GM18868 (cell line): ENCODE data around the gene GNS.
"Not testable (repeated sequence)": the region's sequence is repeated elsewhere in the genome, so short reads cannot be mapped to it uniquely, and the experiment has no call there.

ENCODE experiments used
- ATAC-seq: cut with Tn5 transposase; IDR thresholded peaks from one replicate; pipeline ENCODE4 v1.9.1; 2021; ENCODE audit warnings: mild to moderate bottlenecking, moderate library complexity; ENCODE audit not compliant: unreplicated experiment

GNS gene

DNA sequence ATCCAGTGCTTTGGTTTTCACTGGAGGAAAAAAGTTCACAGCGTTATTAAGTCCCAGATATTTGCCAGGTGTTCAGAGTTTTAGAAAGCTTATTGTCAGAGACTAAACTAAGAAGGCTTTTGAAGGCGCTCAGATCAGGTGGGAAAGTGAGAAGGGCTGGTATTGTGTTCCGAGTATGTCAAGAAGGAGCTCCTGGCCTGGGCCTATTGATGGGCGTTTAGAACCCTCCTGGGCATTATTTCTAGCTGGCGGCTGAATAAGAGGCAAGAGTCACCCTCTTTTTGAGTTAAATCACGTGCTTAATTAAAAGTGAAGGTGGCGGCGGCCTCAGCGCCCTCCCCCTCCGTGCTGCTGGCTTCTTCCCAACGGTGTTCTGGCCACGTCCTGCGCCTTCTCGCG lies 20.9 kb upstream of the GNS start:
- no peak for ATAC-seq

GRCh38 chr12:64779354-64779974 lies 20.3 kb upstream of the GNS start:
- ATAC-seq, result no peak

- not testable (repeated sequence) for ATAC-seq
Observed at GRCh38 chr12:64775147-64775736, 16.0 kb upstream of the GNS start.

DNA sequence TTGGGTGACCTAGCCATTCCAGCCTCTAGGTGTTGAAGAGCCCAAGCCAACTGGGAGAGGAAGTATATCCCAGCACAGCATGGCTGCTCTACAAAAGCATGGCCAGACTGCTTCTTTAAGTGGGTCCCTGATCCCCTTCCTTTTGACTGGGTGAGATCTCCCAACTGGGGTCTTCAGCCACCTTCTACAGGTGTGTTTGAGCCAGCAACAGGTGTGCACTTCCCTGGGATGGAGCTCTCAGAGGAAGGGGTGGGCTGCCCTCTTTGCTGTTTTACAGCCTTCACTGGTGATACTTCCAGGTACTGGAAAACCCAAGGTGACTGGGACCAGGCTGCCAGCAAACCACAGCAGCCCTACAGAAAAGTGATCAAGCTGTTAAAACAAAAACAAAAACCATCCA lies 14.2 kb upstream of the GNS start:
- no peak for ATAC-seq

GRCh38 chr12:64767495-64767894 lies 8.3 kb upstream of the GNS start:
- no peak for ATAC-seq

DNA sequence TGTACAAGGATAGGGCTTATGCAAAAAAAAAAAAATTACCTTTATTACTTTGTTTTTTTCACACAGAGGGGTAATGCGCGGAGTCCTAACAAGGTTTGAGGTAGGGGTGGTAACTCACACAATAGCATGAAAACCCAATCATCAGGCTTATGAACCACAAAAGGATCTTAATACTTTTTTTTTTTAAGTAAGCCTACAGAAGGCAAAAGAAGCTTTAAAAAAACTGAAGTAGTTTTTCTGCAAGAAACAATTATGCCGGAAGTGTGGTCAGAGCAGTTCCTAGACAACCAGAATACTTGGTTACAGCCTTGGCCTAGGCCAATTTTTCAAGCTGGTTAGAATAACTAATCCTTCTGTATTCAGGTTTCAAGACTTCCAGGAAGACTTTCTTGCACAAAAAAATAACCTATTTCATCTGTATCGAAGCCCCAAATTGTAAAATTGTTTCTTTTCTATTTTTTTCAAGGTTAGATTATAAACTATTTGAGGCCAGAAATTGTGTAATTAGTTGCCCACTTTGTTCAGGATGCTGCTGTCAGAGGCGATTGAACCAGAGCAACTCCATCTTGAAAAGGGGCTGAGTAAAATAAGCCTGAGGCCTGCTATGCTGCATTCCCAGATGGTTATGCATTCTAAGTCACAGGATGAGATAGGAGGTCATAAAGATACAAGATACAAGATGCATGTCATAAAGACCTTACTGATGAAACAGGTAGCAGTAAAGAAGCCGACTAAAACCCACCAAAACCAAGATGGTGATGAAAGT lies 1.8 kb upstream of the GNS start:
- no peak for ATAC-seq

- ATAC-seq, result no peak
Observed at GRCh38 chr12:64757771-64758170, 1.4 kb downstream of the GNS start.

DNA sequence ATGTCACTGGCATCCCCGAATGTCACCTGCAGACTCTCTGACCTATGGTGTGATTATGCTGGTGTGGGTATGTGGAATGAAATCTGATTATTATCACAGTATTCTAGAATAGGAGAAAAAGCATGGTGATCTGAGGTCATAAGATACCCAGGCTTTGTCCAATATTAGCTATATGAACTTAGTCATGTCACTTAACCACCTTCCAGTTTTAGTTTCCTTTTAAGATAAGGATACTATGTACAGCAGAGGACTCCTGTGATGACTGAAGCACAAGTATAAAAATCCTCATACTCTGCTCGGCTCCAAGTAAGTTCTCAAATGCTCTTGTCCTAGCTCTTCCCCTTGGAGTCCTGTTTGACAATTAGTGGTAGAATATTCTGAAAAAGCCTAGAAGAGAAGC lies 2.8 kb downstream of the GNS start:
- peak; percentile 44 for ATAC-seq

- no peak for ATAC-seq
Observed at GRCh38 chr12:64753427-64753826, 5.8 kb downstream of the GNS start.

GRCh38 chr12:64752833-64753238 lies 6.4 kb downstream of the GNS start:
- ATAC-seq, result no peak

DNA sequence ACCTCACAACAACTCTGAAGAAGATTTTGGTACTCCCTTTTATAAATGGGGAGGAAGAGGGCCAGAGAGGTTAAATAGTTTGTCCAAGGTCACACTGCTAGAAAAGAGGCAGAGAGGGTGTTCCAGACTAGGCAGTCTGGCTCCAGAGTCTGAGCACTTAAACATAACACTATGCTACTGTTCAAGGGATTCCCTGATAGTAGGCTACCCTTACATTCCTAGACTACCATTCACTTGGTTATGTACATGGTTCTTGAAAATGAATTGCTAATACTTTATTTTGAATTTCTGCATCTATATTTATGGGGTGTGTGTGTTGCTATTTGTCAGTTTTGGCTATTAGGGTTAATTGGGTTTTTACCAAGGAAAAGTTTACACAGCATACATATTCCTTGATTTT lies 7.2 kb downstream of the GNS start:
- no peak for ATAC-seq

DNA sequence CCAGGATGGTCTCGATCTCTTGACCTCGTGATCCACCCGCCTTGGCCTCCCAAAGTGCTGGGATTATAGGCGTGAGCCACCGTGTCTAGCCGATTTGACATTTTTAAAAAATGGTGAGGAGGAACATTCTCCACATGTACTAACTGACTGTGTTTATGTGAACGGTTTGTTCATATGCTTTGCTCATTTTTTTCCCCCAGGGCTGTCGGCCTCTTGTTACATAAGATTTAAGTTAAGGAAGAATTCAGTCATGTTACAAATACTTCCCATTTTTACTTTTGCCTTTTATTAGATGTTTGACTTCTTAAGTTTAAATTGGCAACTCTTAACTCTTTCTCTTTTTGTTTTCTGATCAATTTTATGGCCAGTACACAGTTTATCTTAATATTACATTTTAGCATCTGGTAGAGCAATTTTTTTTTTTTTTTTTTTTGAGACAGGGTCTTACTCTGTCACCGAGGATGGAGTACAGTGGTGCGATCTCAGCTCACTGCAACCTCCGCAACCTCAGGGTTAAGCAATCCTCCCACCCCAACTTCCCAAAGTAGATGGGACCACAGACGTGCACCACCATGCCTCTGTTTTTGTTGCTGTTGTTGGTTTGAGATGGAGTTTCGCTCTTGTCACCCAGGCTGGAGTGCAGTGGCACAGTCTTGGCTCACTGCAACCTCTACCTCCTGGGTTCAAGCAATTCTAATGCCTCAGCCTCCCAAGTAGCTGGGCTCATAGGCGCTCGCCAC lies 9.6 kb downstream of the GNS start:
- no peak for ATAC-seq

DNA sequence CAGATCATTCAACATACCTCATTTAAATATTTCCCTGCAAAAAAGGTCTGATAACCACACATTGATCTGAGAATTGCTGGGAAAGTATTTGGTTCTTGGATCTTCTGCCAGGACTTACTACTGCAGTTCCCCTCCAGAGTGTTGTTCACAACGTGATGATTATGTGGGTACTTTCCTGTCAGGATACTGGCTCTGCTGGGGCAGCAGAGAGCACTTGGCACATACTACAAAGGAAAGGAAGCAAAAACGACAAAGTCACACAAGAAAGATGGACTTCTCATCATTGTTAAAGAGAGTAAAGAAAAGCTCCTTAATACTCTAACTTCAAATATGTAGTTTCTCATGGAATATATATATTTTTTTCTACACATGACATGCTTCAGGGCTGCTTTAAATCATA lies 11.5 kb downstream of the GNS start:
- ATAC-seq, result no peak

DNA sequence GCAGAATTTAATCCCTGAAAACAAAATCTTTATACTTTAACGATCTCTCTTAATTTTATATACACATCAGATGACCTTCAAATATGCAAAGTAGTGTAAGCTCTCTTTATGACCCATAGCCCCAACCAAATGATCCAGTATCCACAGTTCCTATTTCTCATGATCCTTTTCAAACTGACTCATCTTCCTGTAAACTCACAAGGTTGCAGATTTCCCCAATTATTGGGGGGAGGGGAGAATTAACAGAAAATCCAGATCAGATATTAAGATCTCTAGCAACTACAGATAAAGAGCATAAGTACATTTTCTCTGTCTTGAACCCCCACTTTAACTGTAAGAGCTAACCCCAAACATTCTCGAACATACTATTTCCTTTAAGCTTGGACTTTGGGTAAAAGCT lies 12.5 kb downstream of the GNS start:
- ATAC-seq, result no peak

DNA sequence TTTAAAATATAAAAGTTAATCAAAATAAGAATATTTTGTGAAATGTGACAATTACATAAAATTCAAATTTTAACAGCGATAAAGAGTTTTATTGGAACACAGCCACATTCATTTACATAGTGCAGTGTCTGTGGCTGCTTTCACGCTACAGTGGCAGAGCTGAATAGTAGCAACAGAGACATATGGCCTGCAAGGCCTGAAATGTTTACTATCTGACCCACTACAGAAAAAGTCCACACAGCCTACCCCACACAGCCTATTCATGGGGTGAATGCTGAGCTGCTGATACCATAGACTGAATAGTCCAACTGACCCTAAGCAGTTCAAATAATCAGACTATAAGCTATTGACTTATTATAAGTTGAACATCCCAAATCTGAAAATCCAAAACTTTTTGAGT lies 13.2 kb downstream of the GNS start:
- no peak for ATAC-seq

DNA sequence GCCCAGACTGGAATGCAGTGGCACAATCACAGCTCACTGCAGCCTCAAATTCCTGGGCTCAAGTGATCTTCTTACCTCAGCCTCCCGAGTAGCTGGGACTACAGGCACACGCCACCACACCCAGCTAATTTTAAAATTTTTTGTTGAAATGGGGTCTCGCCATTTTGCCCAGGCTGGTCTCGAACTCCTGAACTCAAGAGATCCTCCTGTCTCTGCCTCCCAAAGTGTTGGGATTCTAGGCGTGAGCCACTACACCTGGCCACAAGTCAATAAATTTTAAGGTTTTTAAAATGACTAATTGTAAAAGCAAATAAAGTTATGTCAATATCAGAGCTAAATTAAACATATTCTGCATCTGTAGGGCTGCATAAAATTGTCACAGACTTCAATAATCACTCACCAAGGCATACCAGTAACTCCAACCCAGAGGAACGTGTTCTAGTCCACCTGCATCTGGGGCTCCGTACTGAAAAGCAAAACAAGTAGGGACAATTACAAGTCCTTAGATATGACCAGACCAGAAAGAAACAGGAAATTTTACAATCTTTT lies 13.9 kb downstream of the GNS start:
- no peak for ATAC-seq

DNA sequence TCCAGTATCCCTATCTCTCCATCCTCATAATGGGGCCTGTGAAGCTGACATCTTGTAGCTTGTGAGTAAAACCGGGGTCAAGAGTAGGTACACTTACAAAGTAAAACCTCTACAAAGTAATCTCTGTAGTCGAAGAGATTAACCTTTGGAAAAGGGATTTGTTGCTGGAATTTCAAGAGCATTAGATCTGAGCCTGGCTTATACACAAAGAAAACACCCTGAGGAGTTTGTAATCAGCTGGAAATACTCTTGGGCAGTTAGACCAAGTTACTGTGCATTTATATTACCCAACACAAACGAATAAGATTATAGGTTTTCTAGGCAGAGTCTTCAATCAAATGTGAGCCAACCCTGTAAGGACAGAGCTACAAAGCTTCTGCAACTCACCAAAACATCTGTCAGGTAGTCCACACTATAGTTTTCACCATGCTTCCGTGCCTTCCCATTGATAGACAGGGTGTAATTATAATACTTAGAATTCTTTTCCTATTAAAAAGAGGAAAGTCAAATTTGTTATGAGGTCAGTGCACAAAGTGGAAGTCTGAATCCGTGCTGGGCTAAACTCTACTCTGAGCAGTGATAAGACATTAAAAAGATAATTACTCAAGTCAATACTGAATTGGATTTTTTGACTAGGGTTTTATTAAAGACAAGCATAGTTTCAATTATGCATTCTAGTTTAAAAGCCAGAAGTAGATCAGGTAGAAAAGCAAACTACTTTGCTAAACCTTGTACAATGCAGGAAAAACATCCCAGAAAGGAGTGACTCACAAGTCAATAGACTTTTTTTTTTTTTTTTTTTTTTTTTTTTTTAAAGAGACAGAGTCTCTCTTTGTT lies 14.6 kb downstream of the GNS start:
- ATAC-seq, result no peak

- no peak for ATAC-seq
Observed at GRCh38 chr12:64743206-64743605, 16.0 kb downstream of the GNS start.

GRCh38 chr12:64742416-64742815 lies 16.8 kb downstream of the GNS start:
- ATAC-seq, result no peak

DNA sequence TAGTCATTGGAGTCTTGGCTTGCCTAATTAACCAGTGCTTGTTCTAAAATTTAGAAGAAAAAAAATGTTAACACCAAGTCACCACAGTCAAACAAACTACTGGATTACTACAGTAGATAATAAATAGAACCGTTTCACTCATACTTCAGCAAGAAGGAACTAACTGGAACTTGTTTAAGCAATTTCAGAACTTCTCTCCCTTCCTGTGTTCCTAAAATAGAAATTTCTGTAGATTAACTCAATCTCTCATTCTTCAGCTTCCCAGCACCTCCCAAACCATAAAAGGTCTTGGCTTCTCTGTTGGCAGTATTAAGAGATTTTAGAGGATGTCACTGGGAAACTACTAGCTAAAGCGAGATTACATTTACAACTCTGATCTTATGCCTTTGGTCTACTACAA lies 18.6 kb downstream of the GNS start:
- ATAC-seq, result no peak

DNA sequence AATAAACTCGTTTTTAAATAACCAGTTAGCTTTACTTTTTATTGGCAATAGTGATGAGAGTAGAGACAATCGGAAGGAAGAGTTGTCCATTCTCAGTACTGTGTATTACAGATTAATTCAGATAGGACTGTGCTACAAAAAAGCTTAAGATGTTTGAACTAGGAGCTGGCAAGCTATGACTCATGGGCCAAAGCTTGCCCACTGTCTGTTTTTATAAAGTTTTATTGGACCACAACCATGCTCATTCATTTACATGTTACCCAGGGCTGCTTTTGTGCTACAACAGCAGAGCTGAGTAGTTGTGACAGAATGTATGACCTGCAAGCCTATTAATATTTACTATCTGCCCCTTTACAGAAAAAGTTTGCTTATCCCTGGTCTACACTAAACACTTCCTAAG lies 19.4 kb downstream of the GNS start:
- ATAC-seq, result no peak
